PC-9 (cell line): Measurements from ENCODE around the gene IRF4. TPM values are rescaled to one million over a fixed set of nuclear protein-coding genes. Genes with fewer than 3 reads are reported as not detected.
A peak's percentile ranks its signal among the peaks of the same experiment; 100 is the strongest.

ENCODE experiments used
- BruUV-seq: library from RNA; stranded (reverse); fragments of 400-500 nt; replicated peaks from 2 replicates; lab custom pipeline; 2021; lab: Mats Ljungman, UMichigan
- CTCF ChIA-PET: fragments of 300-600 bp; sonication (Branson Sonifier 250); formaldehyde crosslinking; loops from one replicate; lab custom pipeline; 2022; ENCODE audit warnings: antibody characterized with exemption; lab: Charles Lee
- POLR2A ChIA-PET: fragments of 300-600 bp; sonication (Branson Sonifier 250); formaldehyde crosslinking; loops from one replicate; lab custom pipeline; 2022; ENCODE audit warnings: antibody characterized with exemption; ENCODE audit not compliant: unreplicated experiment; lab: Charles Lee
- DNase-seq, 2 experiments: peaks; one replicate each; pipeline versions ENCODE4 v3.0.0 to v3.0.0-alpha.2; 2015 to 2022; ENCODE audit warnings: mixed read lengths in 1 of 2
- H2AFZ ChIP-seq: fragments of 200-600 bp; sonication (generic); 2 replicates; pipeline ENCODE4 v1.8.1; 2017; ENCODE audit warnings: antibody characterized with exemption
- H3F3A ChIP-seq: fragments of 200-600 bp; sonication (generic); 2 replicates; pipeline ENCODE4 v1.8.1; 2017; ENCODE audit warnings: antibody characterized with exemption, mild to moderate bottlenecking, low read depth; ENCODE audit not compliant: insufficient read depth
- H3K27ac ChIP-seq: fragments of 200-600 bp; sonication (generic); 2 replicates; pipeline ENCODE4 v1.6.1; 2016; ENCODE audit warnings: mixed run types
- H3K27me3 ChIP-seq: fragments of 200-600 bp; sonication (generic); 2 replicates; pipeline ENCODE4 v1.6.1; 2016; ENCODE audit warnings: low read depth, mixed run types; ENCODE audit not compliant: insufficient read depth
- H3K36me3 ChIP-seq: fragments of 200-600 bp; sonication (generic); 2 replicates; pipeline ENCODE4 v1.6.1; 2016; ENCODE audit warnings: low read depth, mixed run types
- H3K4me1 ChIP-seq: fragments of 200-600 bp; sonication (generic); replicated peaks from 2 replicates; pipeline ENCODE4 v1.6.1; 2016; ENCODE audit warnings: mixed run types; ENCODE audit not compliant: insufficient read depth
- H3K4me2 ChIP-seq: fragments of 200-600 bp; sonication (generic); 2 replicates; pipeline ENCODE4 v1.6.1; 2017; ENCODE audit warnings: mixed run types
- H3K4me3 ChIP-seq: fragments of 200-600 bp; sonication (generic); 2 replicates; pipeline ENCODE4 v1.6.1; 2016; ENCODE audit warnings: mixed run types
- H3K79me2 ChIP-seq: fragments of 200-600 bp; sonication (generic); 2 replicates; pipeline ENCODE4 v1.6.1; 2017; ENCODE audit warnings: low read depth, mixed run types
- H3K9me2 ChIP-seq: fragments of 200-600 bp; sonication (generic); 2 replicates; pipeline ENCODE4 v1.8.1; 2017; ENCODE audit warnings: mild to moderate bottlenecking; ENCODE audit not compliant: insufficient read depth
- H3K9me3 ChIP-seq: fragments of 200-600 bp; sonication (generic); 2 replicates; pipeline ENCODE4 v1.8.1; 2016; ENCODE audit warnings: low read depth; ENCODE audit not compliant: insufficient read depth
- H4K20me1 ChIP-seq: fragments of 200-600 bp; sonication (generic); 2 replicates; pipeline ENCODE4 v1.8.1; 2017; ENCODE audit not compliant: insufficient read depth
- CTCF ChIP-seq: fragments of 200-600 bp; sonication (generic); conservative IDR thresholded peaks from 2 replicates; pipeline ENCODE4 v1.6.1; 2017; ENCODE audit warnings: mixed run types, antibody characterized with exemption, mild to moderate bottlenecking, moderate library complexity
- EZH2 ChIP-seq: fragments of 200-600 bp; sonication (generic); IDR thresholded peaks from 2 replicates; pipeline ENCODE4 v1.8.0; 2017; ENCODE audit warnings: antibody characterized with exemption, low read depth
- intact Hi-C: fragments of 100-400 bp; cut with micrococcal nuclease; formaldehyde crosslinking; loops from one replicate; pipeline ENCODE4 v1.10.0; 2022; ENCODE audit not compliant: unreplicated experiment
- total RNA-seq: library from RNA; stranded (reverse); gene quantifications from 2 replicates; pipeline ENCODE4 v1.2.3, GENCODE V29; 2021

The IRF4 gene
- total RNA-seq, 1 experiment from 2014 or later, result not detected

GRCh38 chr6:408599-409102 lies 17.1 kb downstream of the IRF4 start:
- peak in 1 of 2 experiments; percentile 30 for DNase-seq
- H3K9me2 ChIP-seq, result no peaks in the 10 kb centered on the region
- BruUV-seq, result no TSS peak
- H3F3A ChIP-seq, result no peaks in the 10 kb centered on the region
- TF ChIP-seq EZH2, result no peak
- TF ChIP-seq CTCF, result peak; percentile 44
- intact Hi-C loops, result loop anchor here (5.0 kb wide), 1 partner anchor 221 kb away; no protein-coding TSS in a partner anchor
- ChIA-PET CTCF (no interaction called here), POLR2A (no interaction called here)
- no peaks in the 10 kb centered on the region for H4K20me1 ChIP-seq
- H2AFZ ChIP-seq, result no peak overlapping the region
- H3K4me2 ChIP-seq, result no peak overlapping the region
- H3K4me1 ChIP-seq, result no peaks in the 10 kb centered on the region
- no peak overlapping the region for H3K27ac ChIP-seq
- H3K4me3 ChIP-seq, result no peak overlapping the region
- H3K9me3 ChIP-seq, result no peaks in the 10 kb centered on the region
- H3K79me2 ChIP-seq, result no peaks in the 10 kb centered on the region
- no peaks in the 10 kb centered on the region for H3K36me3 ChIP-seq
- H3K27me3 ChIP-seq, result peaks cover 91% of the 10 kb centered on the region

GRCh38 chr6:409370-409972 lies 17.9 kb downstream of the IRF4 start:
- intact Hi-C loops, result loop anchor here (5.0 kb wide), 1 partner anchor 222 kb away; no protein-coding TSS in a partner anchor
- no peak overlapping the region for H3K4me3 ChIP-seq
- no peaks in the 10 kb centered on the region for H3K79me2 ChIP-seq
- no peaks in the 10 kb centered on the region for H3F3A ChIP-seq
- POLR2A ChIA-PET, result no interaction called here
- peaks cover 88% of the 10 kb centered on the region for H3K27me3 ChIP-seq
- CTCF ChIA-PET, result no interaction called here
- no peak overlapping the region for H2AFZ ChIP-seq
- BruUV-seq, result no TSS peak
- H3K4me2 ChIP-seq, result no peak overlapping the region
- DNase-seq, result no peak
- H3K27ac ChIP-seq, result no peak overlapping the region
- no peaks in the 10 kb centered on the region for H3K9me2 ChIP-seq
- H4K20me1 ChIP-seq, result no peaks in the 10 kb centered on the region
- H3K9me3 ChIP-seq, result no peaks in the 10 kb centered on the region
- H3K4me1 ChIP-seq, result no peaks in the 10 kb centered on the region
- TF ChIP-seq CTCF (no peak), EZH2 (no peak)
- H3K36me3 ChIP-seq, result no peaks in the 10 kb centered on the region

- no peaks in the 10 kb centered on the region for H3K4me1 ChIP-seq
- no peak for TF ChIP-seq CTCF
- no peak for TF ChIP-seq EZH2
- no peak for DNase-seq
- ChIA-PET POLR2A (no interaction called here), CTCF (no interaction called here)
- peaks cover 75% of the 10 kb centered on the region for H3K27me3 ChIP-seq
- no peak overlapping the region for H2AFZ ChIP-seq
- no TSS peak for BruUV-seq
- H3K36me3 ChIP-seq, result no peaks in the 10 kb centered on the region
- no peak overlapping the region for H3K4me2 ChIP-seq
- H3K9me3 ChIP-seq, result no peaks in the 10 kb centered on the region; the same call in 1 of the 2 replicates
- no peaks in the 10 kb centered on the region for H3K9me2 ChIP-seq
- no peaks in the 10 kb centered on the region for H4K20me1 ChIP-seq
- no peak overlapping the region for H3K4me3 ChIP-seq
- no peaks in the 10 kb centered on the region for H3K79me2 ChIP-seq
- intact Hi-C loops, result no loop called here
- no peaks in the 10 kb centered on the region for H3F3A ChIP-seq
- H3K27ac ChIP-seq, result no peak overlapping the region
Observed at GRCh38 chr6:410555-411395, 19.2 kb downstream of the IRF4 start.
